Measurements from ENCODE around the gene KAZN.

The KAZN gene

GRCh38 chr1:14840374-14840773 lies 241.9 kb downstream of the KAZN start:
- DNase-seq: no peak

- DNase-seq: no peak
These were observed 243.0 kb downstream of the KAZN start for GRCh38 chr1:14841456-14841855.

DNA sequence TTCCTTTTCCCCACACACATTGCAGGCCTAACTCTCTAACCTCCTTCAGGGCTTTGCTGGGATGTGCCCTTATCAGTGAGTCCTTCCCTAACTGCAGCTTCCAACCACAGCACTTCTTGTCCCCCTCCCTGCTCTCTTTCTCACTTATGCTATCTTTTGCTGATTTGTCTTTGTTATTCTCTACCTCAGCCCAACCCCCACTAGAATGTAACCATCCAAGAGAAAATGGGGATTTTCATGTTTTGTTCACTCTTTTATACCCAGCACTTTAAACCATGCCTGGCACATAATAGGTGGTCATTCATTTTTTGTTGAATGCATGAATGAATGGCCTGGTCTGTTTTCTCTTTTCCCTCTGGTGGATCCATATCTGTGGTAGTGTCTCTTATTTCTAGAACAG lies 243.5 kb downstream of the KAZN start:
- no peak for DNase-seq

DNA sequence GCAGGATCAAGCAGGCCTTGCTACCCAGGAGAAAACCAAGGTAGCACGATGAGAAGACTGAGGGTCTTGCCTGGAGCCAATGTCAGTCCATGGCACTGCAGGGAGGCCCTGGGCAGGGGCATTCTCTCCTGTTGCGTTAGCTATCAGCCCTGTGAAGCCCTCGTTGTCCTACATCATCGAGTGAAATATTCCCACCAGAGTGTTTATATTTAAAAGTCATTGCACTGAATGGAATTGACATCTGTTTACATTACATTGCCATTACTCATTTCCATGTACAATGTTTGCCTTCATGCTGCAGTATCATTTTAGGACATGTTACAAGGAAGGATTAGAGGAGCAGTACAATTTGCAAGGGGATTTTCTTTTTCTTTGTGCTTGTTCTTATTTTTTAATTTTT lies 243.9 kb downstream of the KAZN start:
- DNase-seq: no peak

GRCh38 chr1:14842891-14843290 lies 244.4 kb downstream of the KAZN start:
- DNase-seq: no peak

- DNase-seq: no peak
These were observed 245.0 kb downstream of the KAZN start for GRCh38 chr1:14843525-14843924.

GRCh38 chr1:14844356-14844755 lies 245.9 kb downstream of the KAZN start:
- no peak for DNase-seq

GRCh38 chr1:14844923-14845617 lies 246.6 kb downstream of the KAZN start:
- DNase-seq: no peak

- no peak for DNase-seq
These were observed 247.4 kb downstream of the KAZN start for GRCh38 chr1:14845851-14846250.

DNA sequence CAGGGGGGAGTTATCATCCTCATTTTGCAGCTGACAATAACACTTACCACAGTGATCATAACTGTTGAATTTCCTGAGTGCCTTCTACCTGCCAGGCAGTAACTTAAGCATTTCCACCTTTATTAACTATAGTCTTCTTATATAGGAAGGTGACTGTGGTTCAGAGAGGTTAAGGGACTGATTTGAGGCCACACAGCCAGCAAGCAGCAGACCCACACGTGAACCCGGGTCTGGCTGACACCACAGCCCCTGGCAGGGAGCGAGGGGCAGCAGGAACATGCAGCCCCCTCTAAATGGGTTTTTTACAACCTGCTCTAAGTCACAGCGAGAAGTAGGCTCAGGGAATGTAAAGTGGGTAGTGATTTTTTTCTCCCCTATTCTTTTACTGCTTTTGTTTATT lies 248.2 kb downstream of the KAZN start:
- DNase-seq: no peak

DNA sequence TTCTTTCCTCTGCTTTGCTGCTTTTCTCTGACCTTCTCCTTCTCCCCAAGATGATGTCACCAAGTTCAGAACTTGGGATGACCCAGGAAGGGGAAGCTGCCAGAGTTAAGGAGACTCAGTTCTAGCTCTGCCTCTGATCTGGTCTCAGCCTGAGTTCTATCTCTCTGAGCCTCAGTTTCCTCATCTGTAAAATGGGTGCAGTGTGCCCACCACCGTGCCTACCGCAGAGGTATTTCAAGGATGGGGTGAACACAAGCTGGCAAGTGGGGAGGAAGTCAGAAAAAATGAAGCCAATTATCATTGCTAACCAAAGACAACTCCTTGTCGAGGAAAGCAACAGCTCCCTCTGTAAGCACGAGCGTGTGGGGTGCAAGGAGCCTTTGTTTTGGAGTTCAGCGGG lies 249.7 kb downstream of the KAZN start:
- DNase-seq: no peak

- no peak for DNase-seq
These were observed 250.1 kb downstream of the KAZN start for GRCh38 chr1:14848625-14849024.

GRCh38 chr1:14849038-14849437 lies 250.6 kb downstream of the KAZN start:
- no peak for DNase-seq

DNA sequence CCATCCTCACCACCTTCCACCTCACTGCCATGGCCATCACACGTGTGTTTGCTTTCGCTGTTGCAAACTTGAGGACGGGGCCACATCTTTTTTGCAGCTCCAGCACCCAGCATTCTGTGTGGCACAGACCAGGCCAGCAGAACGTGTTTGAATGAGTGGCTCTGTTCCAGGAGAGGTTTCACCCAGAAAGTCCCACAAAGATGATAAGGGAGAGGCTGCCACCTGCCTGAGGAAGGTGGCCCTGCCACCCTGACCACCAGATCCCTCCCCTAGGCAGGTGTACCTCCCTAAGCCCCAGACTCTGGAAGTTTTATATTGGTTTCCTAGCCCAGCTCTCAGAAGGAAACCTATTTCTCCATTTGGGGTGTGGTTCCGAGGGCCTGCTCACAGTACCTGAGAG lies 252.1 kb downstream of the KAZN start:
- no peak for DNase-seq

DNA sequence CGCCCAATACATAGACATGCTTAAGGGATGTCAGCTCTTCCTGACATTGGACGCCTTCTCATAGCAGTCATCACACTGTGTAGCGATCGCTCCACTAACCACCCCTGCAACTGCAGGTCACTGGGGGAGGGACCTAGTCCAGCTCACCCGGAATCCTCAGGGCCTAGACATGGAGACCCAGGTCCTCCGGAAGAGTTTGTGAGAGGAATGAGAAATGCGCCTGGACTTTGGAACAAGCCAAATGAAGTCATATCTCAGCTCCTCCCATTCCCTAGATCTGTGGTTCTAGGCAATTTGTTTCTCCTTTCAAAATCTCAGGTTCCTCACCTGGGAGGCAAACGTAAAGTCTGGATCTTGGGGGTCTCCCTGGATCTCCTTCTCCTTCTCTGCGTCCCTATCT lies 253.3 kb downstream of the KAZN start:
- DNase-seq: no peak

GRCh38 chr1:14852291-14852690 lies 253.8 kb downstream of the KAZN start:
- no peak for DNase-seq

DNA sequence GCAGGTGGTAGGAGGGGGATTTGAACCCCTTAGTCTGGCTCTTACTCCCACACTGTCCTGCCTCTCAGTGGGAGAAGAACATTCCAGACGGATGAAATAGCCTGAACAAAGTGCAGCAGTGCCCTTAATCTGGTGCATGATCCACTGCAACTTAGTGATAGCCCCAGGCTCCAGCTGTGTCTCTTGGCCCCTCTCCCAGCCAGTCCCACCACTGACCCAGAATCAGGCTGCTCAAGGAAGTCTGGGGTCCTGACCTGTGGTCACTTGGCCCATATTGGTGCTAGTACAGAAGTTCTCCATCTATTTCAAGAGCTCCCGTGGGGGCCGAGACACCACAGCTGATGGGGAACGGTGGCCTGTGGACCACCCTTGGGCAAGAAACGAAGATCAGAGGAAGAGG lies 255.0 kb downstream of the KAZN start:
- no peak for DNase-seq

GRCh38 chr1:14855268-14855667 lies 256.8 kb downstream of the KAZN start:
- no peak for DNase-seq

DNA sequence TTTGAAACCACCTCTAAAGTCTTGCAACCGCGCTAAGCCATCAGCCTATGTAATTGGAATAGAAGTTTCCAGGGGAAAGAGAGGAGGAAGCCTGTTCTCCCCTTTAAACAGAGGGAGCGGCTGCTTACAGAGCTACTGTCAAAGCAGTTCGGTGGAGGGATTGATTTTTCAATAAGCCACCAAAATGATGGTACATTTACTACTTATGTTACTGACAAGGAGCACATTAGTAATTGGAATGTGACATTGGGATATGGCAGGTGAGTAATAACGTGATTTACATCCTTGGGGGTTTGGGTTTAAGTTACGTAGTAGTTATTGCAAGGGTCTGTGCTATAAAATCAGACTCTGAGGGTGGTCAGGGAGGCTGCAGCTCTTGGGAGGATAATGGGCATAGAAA lies 257.3 kb downstream of the KAZN start:
- DNase-seq: no peak

DNA sequence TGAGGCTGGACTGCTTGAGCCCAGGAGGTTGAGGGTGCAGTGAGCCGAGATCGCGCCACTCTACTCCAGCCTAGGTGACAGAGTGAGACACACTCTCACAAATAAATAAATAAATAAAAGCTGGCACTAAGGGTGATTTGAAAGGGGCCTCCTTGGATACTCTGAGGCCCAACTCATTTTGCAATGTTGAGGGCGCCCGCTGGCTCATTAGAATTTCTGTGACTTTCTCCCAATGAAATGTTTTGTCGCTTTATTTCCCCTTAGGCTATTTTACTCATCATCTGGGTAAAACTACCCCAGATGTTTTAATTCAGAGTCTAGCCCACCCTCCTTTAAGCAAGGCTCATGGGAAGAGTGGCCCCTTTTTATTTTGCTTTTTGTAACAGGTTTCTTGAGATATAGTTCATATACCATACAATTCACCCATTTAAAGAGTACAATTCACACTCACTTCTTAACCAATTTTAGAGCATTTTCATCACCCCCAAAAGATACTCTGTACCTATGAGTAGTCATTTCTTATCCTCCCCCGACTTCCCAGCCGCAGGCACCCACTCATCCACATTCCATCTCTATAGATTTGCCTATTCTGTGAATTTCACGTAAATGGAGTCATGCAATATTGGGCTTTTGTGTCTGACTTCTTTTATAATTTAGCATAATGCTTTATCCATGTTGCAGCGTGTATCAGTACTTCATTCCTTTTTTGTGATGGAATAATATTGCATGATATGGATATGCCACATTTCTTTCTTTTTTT lies 259.1 kb downstream of the KAZN start:
- DNase-seq: no peak

GRCh38 chr1:14862114-14862771 lies 263.8 kb downstream of the KAZN start:
- DNase-seq: no peak

DNA sequence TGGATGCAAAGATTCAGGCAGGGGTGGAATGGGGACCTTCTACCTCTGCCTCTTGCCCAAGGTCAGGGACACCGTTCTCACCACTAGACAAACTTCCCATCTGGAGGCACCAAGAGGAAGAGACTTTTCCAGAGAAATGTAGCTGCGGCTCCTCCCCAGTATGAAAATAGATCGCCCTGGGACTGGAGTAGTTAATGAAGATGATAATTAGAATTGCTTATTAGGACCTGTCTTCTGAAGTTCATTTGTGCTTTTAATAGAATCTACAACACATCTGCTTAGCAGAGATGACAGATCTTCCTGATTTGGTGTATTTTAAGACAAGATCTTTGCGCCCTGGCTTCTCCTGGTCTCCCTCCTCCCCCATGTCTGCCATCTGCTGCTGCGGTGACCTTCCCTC lies 266.6 kb downstream of the KAZN start:
- no peak for DNase-seq

DNA sequence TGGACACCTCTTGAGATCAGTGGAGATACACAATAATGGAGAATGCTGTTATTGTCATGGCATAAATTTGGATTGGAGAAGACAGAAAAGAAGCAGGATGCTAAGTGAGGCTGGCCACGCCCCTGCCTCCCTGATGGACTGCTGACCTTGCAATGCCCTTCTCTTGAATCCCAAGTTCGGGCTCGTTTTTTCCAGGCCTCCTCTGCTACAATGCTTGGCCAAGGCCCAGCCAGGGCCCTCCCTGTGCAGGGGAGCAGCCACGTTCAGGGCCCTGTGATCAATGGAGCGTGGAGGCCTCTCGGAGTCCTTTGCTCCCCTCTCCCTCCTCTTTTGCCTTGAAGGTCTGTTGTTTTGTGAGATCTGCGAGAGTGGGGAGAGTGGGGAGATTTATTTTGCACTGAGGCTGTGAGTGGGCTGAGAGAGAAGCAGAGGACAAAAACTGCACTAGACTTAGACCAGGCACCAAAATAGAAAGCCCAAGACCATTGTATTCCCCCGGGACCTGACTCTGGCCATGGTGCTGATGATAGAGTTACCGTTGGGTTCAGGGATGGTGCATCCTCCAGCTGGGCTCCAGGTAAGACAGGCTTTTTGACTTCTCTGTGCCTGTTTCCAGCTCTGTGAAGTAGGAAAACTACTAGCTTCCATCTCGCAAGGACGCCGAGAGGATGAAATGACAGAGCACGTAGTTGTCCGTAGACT lies 268.6 kb downstream of the KAZN start:
- DNase-seq: no peak

GRCh38 chr1:14869187-14869586 lies 270.7 kb downstream of the KAZN start:
- DNase-seq: no peak
